ENCODE measurements around the gene ATP10A. TPM values are rescaled to one million over a fixed set of nuclear protein-coding genes. Genes with fewer than 3 reads are reported as not detected.

ATP10A gene
- total RNA-seq, 1 experiment from 2014 or later, result 0.02 TPM

DNA sequence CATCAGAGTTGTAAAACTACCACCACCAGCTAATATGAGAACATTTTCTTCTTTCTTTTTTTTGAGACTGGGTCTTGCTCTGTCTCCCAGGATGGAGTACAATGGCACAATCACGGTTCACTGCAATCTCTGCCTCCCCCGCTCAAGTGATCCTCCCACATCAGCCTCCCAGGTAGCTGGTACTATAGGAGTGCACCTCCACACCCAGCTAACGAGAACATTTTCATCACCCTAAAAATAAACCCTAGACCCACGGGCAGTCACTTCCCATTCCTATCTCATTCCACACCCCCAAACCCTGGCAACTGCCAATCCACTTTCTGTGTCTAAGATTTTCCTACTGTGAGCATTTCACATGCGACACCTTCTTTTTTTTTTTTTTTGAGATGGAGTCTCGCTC, 130.9 kb downstream of the ATP10A start:
- Histone ChIP-seq H3K9me3 (ENCODE audit: control insufficient read depth in 1 of 2, insufficient read depth in 1 of 2, low read depth in 1 of 2, low read length in 2 of 2) (peaks cover 9 to 15% of the 10 kb centered on the region in 2 experiments; a peak in 2 of 4 replicates), H3K4me3 (replicated peaks in 1 of 2; ENCODE audit: low read depth in 1 of 2, low read length in 2 of 2) (no peak overlapping the region), H4K20me1 (ENCODE audit: insufficient read depth) (no peaks in the 10 kb centered on the region), H3K36me3 (ENCODE audit: control insufficient read depth in 1 of 2, insufficient read depth in 2 of 2, low read length in 2 of 2) (no peaks in the 10 kb centered on the region), H3K79me2 (ENCODE audit: insufficient read depth, low read length) (no peaks in the 10 kb centered on the region), H3K27ac (ENCODE audit: low read depth, low read length) (no peak overlapping the region), H3K4me1 (ENCODE audit: control insufficient read depth in 1 of 2, insufficient read depth in 2 of 2, low read length in 2 of 2) (no peaks in the 10 kb centered on the region), H2AFZ (ENCODE audit: low read depth, low read length, poor library complexity, severe bottlenecking) (no peak overlapping the region), H3K9me2 (ENCODE audit: insufficient read depth) (no peaks in the 10 kb centered on the region), H3K27me3 (ENCODE audit: insufficient read depth, low read length) (no peaks in the 10 kb centered on the region), H3K9ac (ENCODE audit: low read length) (no peak overlapping the region), H3K4me2 (ENCODE audit: low read length) (no peak overlapping the region)
- TF ChIP-seq, protein P1, sequence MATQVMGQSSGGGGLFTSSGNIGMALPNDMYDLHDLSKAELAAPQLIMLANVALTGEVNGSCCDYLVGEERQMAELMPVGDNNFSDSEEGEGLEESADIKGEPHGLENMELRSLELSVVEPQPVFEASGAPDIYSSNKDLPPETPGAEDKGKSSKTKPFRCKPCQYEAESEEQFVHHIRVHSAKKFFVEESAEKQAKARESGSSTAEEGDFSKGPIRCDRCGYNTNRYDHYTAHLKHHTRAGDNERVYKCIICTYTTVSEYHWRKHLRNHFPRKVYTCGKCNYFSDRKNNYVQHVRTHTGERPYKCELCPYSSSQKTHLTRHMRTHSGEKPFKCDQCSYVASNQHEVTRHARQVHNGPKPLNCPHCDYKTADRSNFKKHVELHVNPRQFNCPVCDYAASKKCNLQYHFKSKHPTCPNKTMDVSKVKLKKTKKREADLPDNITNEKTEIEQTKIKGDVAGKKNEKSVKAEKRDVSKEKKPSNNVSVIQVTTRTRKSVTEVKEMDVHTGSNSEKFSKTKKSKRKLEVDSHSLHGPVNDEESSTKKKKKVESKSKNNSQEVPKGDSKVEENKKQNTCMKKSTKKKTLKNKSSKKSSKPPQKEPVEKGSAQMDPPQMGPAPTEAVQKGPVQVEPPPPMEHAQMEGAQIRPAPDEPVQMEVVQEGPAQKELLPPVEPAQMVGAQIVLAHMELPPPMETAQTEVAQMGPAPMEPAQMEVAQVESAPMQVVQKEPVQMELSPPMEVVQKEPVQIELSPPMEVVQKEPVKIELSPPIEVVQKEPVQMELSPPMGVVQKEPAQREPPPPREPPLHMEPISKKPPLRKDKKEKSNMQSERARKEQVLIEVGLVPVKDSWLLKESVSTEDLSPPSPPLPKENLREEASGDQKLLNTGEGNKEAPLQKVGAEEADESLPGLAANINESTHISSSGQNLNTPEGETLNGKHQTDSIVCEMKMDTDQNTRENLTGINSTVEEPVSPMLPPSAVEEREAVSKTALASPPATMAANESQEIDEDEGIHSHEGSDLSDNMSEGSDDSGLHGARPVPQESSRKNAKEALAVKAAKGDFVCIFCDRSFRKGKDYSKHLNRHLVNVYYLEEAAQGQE (IDR thresholded peaks at IDR 0.05; ENCODE audit: low read depth), result no peak
- TF ChIP-seq EZH2 (IDR thresholded peaks at IDR 0.05) (no peak), SP1 (IDR thresholded peaks at IDR 0.05; ENCODE audit: low read depth) (no peak), YY1 (IDR thresholded peaks at IDR 0.05; ENCODE audit: extremely low read depth, insufficient replicate concordance, low read depth, low read length) (no peak), EZH2phosphoT487 (IDR thresholded peaks at IDR 0.05; ENCODE audit: borderline replicate concordance) (no peak), ZFX (IDR thresholded peaks at IDR 0.05) (no peak), JUND (IDR thresholded peaks at IDR 0.05) (no peak), EGR1 (IDR thresholded peaks at IDR 0.05; ENCODE audit: low read depth) (no peak), ELF1 (IDR thresholded peaks at IDR 0.05; ENCODE audit: borderline replicate concordance, low read depth) (no peak), RAD21 (IDR thresholded peaks at IDR 0.05; ENCODE audit: low read depth) (no peak), FOSL1 (IDR thresholded peaks at IDR 0.05; ENCODE audit: low read depth) (no peak), TCF7L2 (IDR thresholded peaks at IDR 0.05; ENCODE audit: borderline replicate concordance, extremely low read depth, insufficient read depth, insufficient read length) (no peak), POLR2AphosphoS5 (IDR thresholded peaks at IDR 0.05; ENCODE audit: low read depth, low read length) (no peak), SRF (IDR thresholded peaks at IDR 0.05; ENCODE audit: low read depth) (no peak), POLR2A (IDR thresholded peaks at IDR 0.05; ENCODE audit: borderline replicate concordance, extremely low read depth, insufficient read depth, insufficient read length) (no peak), CBX3 (IDR thresholded peaks at IDR 0.05; ENCODE audit: low read depth) (no peak), SIN3A (IDR thresholded peaks at IDR 0.05; ENCODE audit: low read depth) (no peak)
- TF ChIP-seq, protein P2, sequence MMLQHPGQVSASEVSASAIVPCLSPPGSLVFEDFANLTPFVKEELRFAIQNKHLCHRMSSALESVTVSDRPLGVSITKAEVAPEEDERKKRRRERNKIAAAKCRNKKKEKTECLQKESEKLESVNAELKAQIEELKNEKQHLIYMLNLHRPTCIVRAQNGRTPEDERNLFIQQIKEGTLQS (IDR thresholded peaks at IDR 0.05), result no peak
- TF ChIP-seq, protein P3, sequence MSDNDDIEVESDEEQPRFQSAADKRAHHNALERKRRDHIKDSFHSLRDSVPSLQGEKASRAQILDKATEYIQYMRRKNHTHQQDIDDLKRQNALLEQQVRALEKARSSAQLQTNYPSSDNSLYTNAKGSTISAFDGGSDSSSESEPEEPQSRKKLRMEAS (IDR thresholded peaks at IDR 0.05), result no peak
- TF ChIP-seq, protein P4, sequence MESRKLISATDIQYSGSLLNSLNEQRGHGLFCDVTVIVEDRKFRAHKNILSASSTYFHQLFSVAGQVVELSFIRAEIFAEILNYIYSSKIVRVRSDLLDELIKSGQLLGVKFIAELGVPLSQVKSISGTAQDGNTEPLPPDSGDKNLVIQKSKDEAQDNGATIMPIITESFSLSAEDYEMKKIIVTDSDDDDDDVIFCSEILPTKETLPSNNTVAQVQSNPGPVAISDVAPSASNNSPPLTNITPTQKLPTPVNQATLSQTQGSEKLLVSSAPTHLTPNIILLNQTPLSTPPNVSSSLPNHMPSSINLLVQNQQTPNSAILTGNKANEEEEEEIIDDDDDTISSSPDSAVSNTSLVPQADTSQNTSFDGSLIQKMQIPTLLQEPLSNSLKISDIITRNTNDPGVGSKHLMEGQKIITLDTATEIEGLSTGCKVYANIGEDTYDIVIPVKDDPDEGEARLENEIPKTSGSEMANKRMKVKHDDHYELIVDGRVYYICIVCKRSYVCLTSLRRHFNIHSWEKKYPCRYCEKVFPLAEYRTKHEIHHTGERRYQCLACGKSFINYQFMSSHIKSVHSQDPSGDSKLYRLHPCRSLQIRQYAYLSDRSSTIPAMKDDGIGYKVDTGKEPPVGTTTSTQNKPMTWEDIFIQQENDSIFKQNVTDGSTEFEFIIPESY (IDR thresholded peaks at IDR 0.05; ENCODE audit: extremely low read depth, insufficient replicate concordance, low read length), result no peak
- CTCF ChIA-PET, result no interaction called here
- POLR2A ChIA-PET, result no interaction called here
- intact Hi-C loops (cut with micrococcal nuclease), result no loop called here
- no TSS peak for BruUV-seq (replicated peaks)
- DNase-seq (ENCODE audit: low read depth, low spot score) (no peak), ATAC-seq (no peak)
- RAD21 ChIA-PET (ENCODE audit: low non-redundant PET in 1 of 2, low total read pairs in 2 of 2, uncharacterized antibody in 2 of 2, unreplicated experiment in 2 of 2), result no interaction called here
